HG03571 (cell line): ENCODE measurements around the gene OS9.

ENCODE experiments used
- ATAC-seq: cut with Tn5 transposase; IDR thresholded peaks from one replicate; pipeline ENCODE4 v1.9.1; 2021; ENCODE audit not compliant: unreplicated experiment

Gene OS9

GRCh38 chr12:57735198-57735855 lies 41.4 kb downstream of the OS9 start:
- no peak for ATAC-seq

DNA sequence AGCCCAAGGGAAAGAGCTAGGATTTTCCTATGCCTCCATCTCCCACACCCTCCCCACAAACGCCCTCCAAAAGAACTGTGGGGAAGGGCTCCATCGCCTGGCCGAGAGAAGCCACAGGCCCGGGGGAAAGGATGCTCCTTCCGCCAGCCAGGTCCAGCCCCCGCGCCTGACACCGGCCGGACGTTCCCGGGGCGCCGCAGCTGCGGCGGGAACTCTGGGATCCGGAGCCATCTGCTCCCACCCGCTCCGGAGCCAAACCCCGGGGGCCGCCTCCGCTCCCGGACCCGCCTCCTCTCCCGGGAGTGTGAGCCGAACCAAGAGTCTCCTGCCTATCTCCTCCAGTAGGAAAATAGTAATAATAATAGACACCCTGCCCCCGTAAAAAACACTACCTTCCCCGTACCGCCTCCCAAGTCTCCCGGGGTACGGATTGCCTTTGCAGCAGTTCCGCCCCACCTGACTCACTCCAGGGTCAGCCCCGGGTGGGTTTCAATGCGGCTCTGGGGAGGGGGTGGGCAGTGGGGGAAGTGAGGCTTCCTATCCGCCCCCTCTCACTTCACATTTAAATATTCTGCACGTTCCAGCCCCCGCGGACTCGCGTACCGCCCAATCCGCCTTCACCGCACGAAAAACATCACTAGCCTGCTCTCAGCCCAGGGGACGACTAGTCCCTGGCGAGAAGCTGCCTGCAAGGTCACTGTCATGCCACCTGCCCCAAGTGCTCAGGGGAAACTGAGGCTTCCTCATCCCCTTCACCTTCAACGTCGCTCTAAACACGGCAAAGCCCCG lies 42.2 kb downstream of the OS9 start:
- ATAC-seq: no peak

DNA sequence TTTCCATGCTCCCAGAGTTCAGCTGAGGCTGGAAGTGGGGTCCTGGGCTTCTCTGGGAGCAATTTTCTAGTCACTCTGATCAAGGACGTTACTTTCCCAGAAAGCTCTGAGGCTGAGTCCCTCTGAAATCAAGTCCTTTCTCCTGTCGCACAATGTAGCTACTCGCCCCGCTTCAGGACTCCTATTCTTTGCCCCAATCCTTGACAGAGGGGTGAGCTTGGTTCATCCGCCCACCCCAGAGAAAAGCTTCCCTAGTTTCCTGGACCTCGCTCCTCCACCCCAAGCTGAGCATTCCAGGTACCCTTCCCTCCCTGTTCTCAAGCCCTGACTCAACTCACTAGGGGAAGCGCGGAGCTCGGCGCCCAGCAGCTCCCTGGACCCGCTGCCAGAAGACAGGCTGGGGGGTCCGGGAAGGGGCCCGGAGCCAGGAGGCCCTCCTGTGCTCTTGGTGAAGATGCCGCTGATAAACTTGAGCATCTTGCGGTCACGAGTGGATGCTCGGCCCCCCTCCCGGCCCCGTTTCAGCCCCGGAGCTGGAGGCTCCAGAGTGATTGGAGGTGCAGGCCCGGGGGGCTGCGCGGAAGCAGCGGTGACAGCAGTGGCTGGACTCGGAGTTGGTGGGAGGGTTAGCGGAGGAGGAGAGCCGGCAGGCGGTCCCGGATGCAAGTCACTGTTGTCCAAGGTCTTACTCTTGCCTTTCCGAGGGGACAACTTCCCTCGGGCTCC lies 43.0 kb downstream of the OS9 start:
- ATAC-seq: no peak

GRCh38 chr12:57737467-57738460 lies 43.8 kb downstream of the OS9 start:
- no peak for ATAC-seq

GRCh38 chr12:57738661-57739237 lies 44.8 kb downstream of the OS9 start, which contains the start of gene AGAP2:
Gene AGAP2, minus strand, starts transcription at chr12:57738742. Its CDS starts 496 bp downstream, at chr12:57738246.
- ATAC-seq: no peak

DNA sequence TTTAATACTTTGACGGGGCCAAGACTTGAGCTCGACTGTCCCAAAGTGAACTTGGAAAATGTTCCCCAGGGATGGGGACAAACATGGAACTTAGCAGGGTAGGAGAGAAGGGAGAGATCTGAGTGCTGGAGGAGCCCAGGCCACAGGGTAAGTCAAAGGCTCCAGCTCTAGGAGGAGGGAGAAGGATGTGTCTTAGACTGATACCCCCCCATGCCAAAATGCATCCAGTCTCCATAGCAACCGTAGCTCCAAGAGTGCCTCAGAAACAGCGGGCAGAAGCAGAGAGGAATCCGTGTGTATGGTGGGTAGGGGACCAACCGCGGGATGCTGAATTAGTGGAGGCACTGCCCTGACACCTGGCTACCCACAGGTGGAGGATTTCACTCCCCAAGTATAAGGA lies 45.5 kb downstream of the OS9 start:
- no peak for ATAC-seq

DNA sequence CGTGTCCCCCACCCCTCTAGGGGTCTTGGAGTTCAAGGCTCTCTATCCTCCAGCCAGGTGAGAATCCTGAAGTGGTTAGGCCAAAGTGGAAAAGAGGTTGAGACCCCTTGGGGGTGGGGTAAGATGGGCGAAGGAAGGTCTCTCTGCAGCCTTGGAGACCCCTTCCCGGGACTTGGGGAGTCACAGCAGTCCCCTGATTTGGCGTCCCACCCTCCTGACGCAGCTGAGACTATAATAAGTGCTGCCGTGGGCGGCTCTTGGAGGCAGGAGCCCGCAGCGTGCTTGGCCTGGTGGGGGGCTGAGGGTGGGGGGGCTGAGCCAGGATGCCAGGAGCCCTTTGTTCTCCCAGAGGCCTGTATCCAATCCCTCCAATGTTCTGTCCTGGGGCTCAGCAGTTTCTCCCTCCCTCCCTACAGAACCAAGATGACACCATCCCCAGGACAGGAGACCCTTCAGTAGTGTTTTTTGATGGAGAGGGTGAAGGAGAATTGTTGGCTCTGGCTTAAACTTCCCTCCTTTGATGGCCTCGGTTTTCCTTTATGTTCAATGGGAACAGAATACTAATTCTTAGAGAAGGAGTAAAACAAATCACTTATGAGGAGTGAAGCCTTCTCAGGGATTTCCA lies 46.1 kb downstream of the OS9 start:
- no peak for ATAC-seq

DNA sequence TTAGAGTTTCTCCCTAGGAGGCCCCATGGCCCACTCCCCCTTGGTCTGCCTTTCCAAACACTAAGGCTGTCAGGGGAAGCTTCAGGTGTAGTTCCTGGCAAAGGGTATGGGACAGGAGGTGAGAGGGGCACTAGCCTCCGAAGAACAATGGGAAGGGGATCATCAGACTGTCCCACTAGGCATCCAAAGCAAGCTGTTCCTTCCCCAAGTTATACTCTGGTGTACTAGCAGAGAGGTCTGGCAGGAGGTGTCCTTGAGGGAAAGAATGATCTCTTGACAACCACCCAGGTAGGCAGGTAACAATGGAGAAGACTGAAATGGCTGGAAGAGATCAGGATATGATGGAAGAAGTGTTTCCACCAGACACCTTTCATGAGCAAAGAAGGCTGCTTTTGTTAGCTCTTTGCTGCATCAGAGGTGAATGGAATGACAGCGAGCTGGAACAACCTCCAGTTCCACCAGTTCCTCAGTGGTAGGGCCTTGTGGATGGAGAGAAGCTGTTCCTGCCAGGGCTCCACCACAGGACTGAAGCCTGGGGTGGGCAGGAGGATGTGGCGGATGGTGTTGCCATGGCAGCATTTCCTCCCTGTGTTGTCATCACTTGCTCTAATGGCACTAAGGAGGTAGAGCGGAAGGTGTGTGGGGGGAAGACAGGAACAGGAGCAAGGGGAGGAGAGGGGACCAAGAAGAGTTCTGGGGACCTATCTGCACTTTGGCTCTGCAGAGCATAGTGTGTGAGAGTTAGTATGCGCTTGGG lies 46.9 kb downstream of the OS9 start:
- ATAC-seq: peak; percentile 46

DNA sequence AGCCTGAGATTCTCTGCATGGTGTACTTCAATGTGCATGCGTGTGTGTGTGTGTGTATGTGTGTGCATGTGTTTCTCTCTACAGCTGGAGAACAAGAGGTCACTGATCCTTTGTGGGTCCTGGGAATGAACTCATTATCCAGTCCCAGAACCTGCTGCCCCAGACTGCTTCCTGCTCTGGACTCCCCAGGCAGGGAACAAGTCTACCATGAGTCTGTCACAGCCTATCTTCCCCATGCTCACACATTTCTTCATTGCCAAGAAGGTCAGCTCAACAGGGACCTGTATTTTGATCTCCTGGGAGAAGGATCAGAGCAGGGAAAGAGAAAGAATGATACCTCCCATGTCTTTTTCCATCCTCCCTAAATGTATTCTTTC lies 47.5 kb downstream of the OS9 start:
- no peak for ATAC-seq

DNA sequence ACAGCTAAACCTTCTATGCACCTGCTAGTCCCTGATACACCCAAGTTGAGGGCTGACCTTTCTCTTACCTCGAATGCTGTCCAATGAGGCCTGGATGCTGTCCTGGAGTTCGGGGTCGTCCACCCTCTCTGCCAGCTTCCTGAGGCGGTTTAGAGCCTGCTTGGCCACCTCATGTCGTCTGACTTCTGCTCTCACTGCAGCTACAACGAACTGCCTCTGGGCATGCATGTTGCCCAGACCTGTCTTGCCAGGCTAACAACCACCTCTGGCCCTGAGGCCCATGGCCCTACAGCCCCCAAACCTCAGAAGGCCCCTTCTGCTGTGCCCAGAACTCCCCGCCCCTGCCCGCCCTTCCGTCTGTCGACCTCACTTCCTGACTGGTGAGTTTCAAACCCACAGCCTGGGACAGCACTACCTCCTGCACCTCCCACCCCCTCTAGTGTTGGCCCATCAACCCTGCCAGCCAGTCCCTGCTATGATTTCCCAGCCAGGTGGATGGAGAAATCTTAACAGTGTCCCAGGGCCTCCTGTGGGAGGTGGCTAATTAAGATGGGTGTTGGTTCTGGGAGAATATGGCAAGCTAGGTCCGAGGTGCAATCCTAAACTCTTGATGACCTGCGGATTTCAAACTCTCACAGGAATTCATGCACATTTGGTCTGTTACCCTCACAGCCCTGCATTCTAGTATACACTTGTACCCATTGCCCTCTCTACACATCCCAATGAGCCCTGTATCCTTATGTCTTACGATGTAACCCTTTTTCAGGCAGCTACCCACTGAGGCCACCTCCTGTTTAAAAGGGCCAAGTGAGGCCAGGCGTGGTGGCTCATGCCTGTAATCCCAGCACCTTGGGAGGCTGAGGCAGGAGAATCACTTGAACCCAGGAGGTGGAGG lies 48.2 kb downstream of the OS9 start:
- peak; percentile 48 for ATAC-seq

GRCh38 chr12:57743769-57744168 lies 49.8 kb downstream of the OS9 start:
- no peak for ATAC-seq

- ATAC-seq: peak; percentile 36
Measured at GRCh38 chr12:57744194-57744776, 50.4 kb downstream of the OS9 start.

- peak; percentile 76 for ATAC-seq
Measured at GRCh38 chr12:57744777-57745484, 51.0 kb downstream of the OS9 start, which contains the start of gene TSPAN31. Gene TSPAN31, plus strand, starts transcription at chr12:57745039. Its CDS starts 116 bp downstream, at chr12:57745155.

DNA sequence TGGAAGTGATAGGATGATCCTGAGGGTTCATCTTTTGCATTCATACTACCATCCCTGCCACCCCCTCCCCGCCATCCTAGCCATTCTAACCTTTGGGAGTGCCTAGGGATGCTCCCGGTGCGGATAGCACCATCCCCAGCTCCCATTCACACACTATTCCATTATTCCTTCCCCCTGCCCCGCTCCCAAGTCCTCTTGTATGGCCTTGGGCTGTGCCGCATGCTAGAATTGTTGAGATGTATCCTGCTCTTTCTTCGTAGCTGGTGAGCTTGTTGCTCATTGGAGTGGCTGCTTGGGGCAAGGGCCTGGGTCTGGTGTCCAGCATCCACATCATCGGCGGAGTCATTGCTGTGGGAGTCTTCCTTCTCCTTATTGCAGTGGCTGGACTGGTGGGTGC lies 51.6 kb downstream of the OS9 start:
- ATAC-seq: no peak

- no peak for ATAC-seq
Measured at GRCh38 chr12:57746025-57746424, 52.1 kb downstream of the OS9 start.

DNA sequence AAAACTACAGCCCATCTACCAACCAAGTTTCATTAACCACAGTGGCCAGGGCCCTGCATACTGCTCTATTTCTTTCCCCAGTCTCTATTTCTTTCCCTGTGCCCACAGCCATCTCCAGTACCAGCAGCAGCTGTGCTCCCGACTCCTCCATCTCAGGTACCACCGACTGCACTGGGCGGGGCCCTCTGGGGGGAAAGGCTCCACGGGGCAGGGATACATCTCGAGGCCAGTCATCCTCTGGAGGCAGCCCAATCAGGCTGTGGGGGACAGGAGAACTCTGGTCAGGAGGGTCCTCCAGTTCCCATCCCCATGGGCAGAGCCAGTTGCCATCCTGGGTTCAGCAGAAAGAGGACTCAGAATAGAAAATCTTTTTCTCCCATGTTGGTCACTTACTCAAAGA lies 55.1 kb downstream of the OS9 start:
- no peak for ATAC-seq
